CD4-positive, CD25-positive, alpha-beta regulatory T cell (primary cell): ENCODE data around the gene LHPP. TPM values are rescaled to one million over a fixed set of nuclear protein-coding genes. Genes with fewer than 3 reads are reported as not detected.

Experiments used
- ATAC-seq, 2 donors: fragments of 150-1000 bp; cut with Tn5 transposase; one replicate each; pipeline ENCODE4 v1.10.0; 2021; ENCODE audit warnings: low read depth in 2 of 2, moderate number of reproducible peaks in 2 of 2, moderate library complexity in 1 of 2
- DNase-seq, 3 donors: peaks; one replicate each; pipeline versions ENCODE4 v3.0.0 to v3.0.0-alpha.2; 2012 to 2022; ENCODE audit warnings: mixed read lengths in 1 of 3
- H3K27ac ChIP-seq: one replicate; pipeline ENCODE4 v1.7.0; 2013; ENCODE audit warnings: mild to moderate bottlenecking, low read length; ENCODE audit not compliant: insufficient read depth, poor library complexity, severe bottlenecking
- H3K27me3 ChIP-seq: one replicate; pipeline ENCODE4 v1.7.0; 2013; ENCODE audit warnings: low read length; ENCODE audit not compliant: control insufficient read depth, insufficient read depth
- H3K36me3 ChIP-seq: one replicate; pipeline ENCODE4 v1.7.0; 2013; ENCODE audit warnings: mild to moderate bottlenecking, low read length, moderate library complexity; ENCODE audit not compliant: control insufficient read depth, insufficient read depth
- H3K4me1 ChIP-seq: 2 replicates; pipeline ENCODE4 v1.7.0; 2013; ENCODE audit warnings: mild to moderate bottlenecking, low read length; ENCODE audit not compliant: insufficient read depth, control insufficient read depth, poor library complexity, severe bottlenecking
- H3K4me3 ChIP-seq: one replicate; pipeline ENCODE4 v1.7.0; 2013; ENCODE audit warnings: low read depth, mild to moderate bottlenecking, low read length, moderate library complexity
- H3K9me3 ChIP-seq, 2 experiments: 1 replicate in 1 of 2; 2 replicates in 1 of 2; pipeline ENCODE4 v1.7.0; 2013; ENCODE audit warnings: low read length in 2 of 2, mild to moderate bottlenecking in 1 of 2, moderate library complexity in 1 of 2; ENCODE audit not compliant: control insufficient read depth in 2 of 2
- H3K27ac Mint-ChIP-seq, 3 donors: one replicate each; pipeline ENCODE4 v1.8.0; 2020 to 2022; ENCODE audit warnings: mild to moderate bottlenecking in 3 of 3, mixed read lengths in 3 of 3, moderate library complexity in 2 of 3
- H3K27me3 Mint-ChIP-seq: one replicate; pipeline ENCODE4 v1.8.0; 2022; ENCODE audit warnings: mild to moderate bottlenecking, mixed read lengths
- H3K36me3 Mint-ChIP-seq: one replicate; pipeline ENCODE4 v1.8.0; 2020; ENCODE audit warnings: mixed read lengths
- H3K4me1 Mint-ChIP-seq, 4 donors: one replicate each; pipeline ENCODE4 v1.8.0; 2020 to 2022; ENCODE audit warnings: mixed read lengths in 4 of 4, mild to moderate bottlenecking in 1 of 4
- H3K4me3 Mint-ChIP-seq, 4 donors: one replicate each; pipeline ENCODE4 v1.8.0; 2020 to 2022; ENCODE audit warnings: mild to moderate bottlenecking in 4 of 4, mixed read lengths in 4 of 4, moderate library complexity in 3 of 4
- H3K9me3 Mint-ChIP-seq, 7 donors: one replicate each; pipeline ENCODE4 v1.8.0; 2020 to 2022; ENCODE audit warnings: mixed read lengths in 7 of 7, mild to moderate bottlenecking in 3 of 7, moderate library complexity in 2 of 7
- polyA plus RNA-seq, 4 donors: library from polyadenylated mRNA; unstranded; fragments of 300-500 nt; fragmentation: Illumina TruSeq; gene quantifications; one replicate each; pipeline ENCODE4 v1.2.3, GENCODE V29; 2021
- total RNA-seq: library from RNA; stranded (reverse); gene quantifications from one replicate; pipeline ENCODE4 v1.2.3, GENCODE V29; 2022

LHPP gene
- total and polyA plus RNA-seq, 5 donors from 2014 or later, result 20.1 to 29.2 (median 25.0) TPM

DNA sequence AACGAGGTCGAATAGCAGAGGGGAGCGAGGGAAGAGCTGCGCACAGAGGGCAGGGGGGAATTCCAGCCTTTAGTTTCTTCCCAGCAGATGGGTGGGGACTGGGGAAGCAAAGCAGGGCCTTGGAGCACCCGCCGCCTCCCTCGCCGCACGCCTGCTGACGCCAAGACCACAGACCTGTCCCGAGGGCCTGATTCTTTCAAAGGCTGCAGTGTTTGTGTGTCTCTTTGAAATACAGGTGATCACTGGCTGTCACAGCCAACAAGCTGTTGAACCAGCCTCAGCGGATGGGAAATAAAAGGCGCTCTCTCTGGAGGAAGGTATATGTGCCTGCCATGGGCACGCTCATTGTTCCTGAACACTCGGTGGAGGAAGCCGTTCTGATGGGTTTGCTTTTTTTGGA, 163.3 kb downstream of the LHPP start:
- Histone ChIP-seq H3K36me3 (peaks cover 21% of the 10 kb centered on the region), H3K27me3 (no peaks in the 10 kb centered on the region), H3K9me3 (no peaks in the 10 kb centered on the region), H3K27ac (no peak overlapping the region), H3K4me1 (peaks cover 41% of the 10 kb centered on the region), H3K4me3 (no peak overlapping the region)
- Mint-ChIP-seq H3K9me3 (no peaks in the 10 kb centered on the region), H3K36me3 (peaks cover 7% of the 10 kb centered on the region), H3K4me1 (peaks cover 7 to 64% (median 37%) of the 10 kb centered on the region in 4 donors), H3K4me3 (peak overlapping the region in 2 of 4 donors; percentile 52 to 68), H3K27ac (peak overlapping the region; percentile 52 to 83 (median 78)), H3K27me3 (no peaks in the 10 kb centered on the region)
- no peak for DNase-seq
- ATAC-seq, result no peak

GRCh38 chr10:124625831-124626238, 164.2 kb downstream of the LHPP start:
- Mint-ChIP-seq H3K27ac (peak overlapping the region in 1 of 3 donors; percentile 92), H3K9me3 (no peaks in the 10 kb centered on the region), H3K27me3 (no peaks in the 10 kb centered on the region), H3K4me1 (peaks cover 7 to 60% (median 37%) of the 10 kb centered on the region in 4 donors), H3K36me3 (peaks cover 7% of the 10 kb centered on the region), H3K4me3 (peak overlapping the region in 1 of 4 donors; percentile 82)
- H3K36me3 ChIP-seq, result peaks cover 21% of the 10 kb centered on the region
- DNase-seq, result no peak
- no peak for ATAC-seq
- H3K27ac ChIP-seq, result no peak overlapping the region
- no peaks in the 10 kb centered on the region for H3K9me3 ChIP-seq
- peaks cover 31% of the 10 kb centered on the region for H3K4me1 ChIP-seq
- no peaks in the 10 kb centered on the region for H3K27me3 ChIP-seq
- H3K4me3 ChIP-seq, result no peak overlapping the region

DNA sequence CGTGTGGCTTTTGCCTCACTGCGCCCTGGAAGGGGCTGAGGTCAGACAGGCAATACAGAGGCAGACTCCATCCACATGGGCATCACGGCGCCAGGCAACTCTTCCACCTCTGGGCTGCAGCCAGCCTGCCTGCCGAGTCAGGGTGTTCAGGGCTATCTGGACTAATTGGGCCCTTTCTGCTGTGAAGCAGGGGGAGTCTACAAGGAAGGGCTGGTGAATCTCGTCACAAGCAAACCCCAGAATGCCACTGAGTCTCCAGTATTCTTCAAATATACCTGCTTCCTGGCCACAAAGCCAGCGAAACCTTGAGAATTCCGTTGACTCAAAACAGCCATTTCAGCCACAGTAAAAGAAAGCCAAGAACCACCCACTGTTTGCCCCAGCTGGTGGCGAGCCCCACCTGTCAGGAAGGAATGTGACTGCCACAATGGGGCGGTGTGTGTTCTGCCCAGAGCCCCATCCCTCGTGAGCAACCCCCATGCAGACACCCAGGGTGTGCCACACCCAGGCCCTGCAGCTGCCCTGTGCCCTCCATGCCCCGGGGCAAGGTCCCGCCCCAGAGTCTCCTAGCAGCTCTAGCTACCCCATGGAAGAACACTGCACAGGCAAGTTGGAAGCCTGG, 165.2 kb downstream of the LHPP start:
- H3K9me3 ChIP-seq, result no peaks in the 10 kb centered on the region
- H3K4me3 ChIP-seq, result peak overlapping the region; percentile 19
- H3K27ac ChIP-seq, result peak overlapping the region; percentile 67
- Mint-ChIP-seq H3K4me1 (peaks cover 7 to 60% (median 34%) of the 10 kb centered on the region in 4 donors), H3K9me3 (no peaks in the 10 kb centered on the region), H3K27ac (peak overlapping the region; percentile 92 to 94 (median 92)), H3K27me3 (no peaks in the 10 kb centered on the region), H3K4me3 (peak overlapping the region; percentile 69 to 82 (median 78)), H3K36me3 (peaks cover 3% of the 10 kb centered on the region)
- no peaks in the 10 kb centered on the region for H3K27me3 ChIP-seq
- peaks cover 29% of the 10 kb centered on the region for H3K4me1 ChIP-seq
- ATAC-seq (peak; percentile 77 to 78), DNase-seq (peak in 2 of 3 donors; percentile 47 to 83)
- peaks cover 15% of the 10 kb centered on the region for H3K36me3 ChIP-seq

DNA sequence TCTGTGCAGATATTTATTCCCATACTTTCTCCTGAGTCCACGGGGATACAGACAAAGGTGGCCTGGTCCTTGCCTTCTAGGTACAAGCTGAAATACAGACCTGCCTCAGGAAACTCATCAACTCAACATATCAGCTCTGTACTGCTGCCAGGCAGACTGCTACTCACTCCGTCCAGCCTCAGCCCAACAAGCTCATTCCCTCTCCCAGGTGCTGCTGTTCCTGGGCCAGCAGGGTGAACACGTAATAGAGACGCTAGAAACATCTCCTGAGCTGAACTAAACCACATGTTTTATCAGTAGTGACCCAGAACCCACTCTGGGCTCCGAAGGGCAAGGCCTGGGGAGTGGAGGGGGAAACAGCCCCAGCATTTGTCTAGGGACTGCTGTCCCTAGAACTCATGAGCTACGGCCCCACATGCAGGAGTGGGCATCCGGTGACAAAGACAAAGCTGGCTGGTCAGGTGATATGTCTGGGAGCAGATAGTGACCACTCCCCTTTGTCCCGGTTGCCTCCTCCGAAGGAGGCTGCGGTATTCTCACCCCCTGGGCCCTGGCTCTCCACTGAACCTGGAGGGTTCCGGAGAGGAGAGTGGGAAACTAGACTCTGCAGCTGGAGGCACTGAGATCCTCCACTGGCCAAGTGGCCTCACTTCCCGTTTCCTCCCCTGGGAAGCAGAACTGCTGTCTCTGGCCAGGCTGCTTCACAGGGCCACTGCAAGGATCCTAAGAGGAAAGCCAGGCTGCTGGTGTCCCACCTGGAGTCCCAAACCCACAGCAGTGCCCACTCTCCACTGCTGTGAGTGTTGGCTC, 166.4 kb downstream of the LHPP start:
- Mint-ChIP-seq H3K9me3 (no peaks in the 10 kb centered on the region), H3K36me3 (peaks cover 3% of the 10 kb centered on the region), H3K4me3 (peak overlapping the region in 2 of 4 donors; percentile 27 to 82), H3K27me3 (no peaks in the 10 kb centered on the region), H3K27ac (peak overlapping the region; percentile 92 to 93 (median 92)), H3K4me1 (peaks cover 7 to 71% (median 36%) of the 10 kb centered on the region in 4 donors)
- H3K4me1 ChIP-seq, result peaks cover 35% of the 10 kb centered on the region
- no peak for DNase-seq
- ATAC-seq, result no peak
- H3K27me3 ChIP-seq, result no peaks in the 10 kb centered on the region
- no peaks in the 10 kb centered on the region for H3K9me3 ChIP-seq
- peaks cover 9% of the 10 kb centered on the region for H3K36me3 ChIP-seq
- peak overlapping the region; percentile 67 for H3K27ac ChIP-seq
- H3K4me3 ChIP-seq, result no peak overlapping the region

- ATAC-seq (no peak), DNase-seq (no peak)
- H3K9me3 ChIP-seq, result no peaks in the 10 kb centered on the region
- H3K36me3 ChIP-seq, result peaks cover 6% of the 10 kb centered on the region
- H3K27me3 ChIP-seq, result no peaks in the 10 kb centered on the region
- H3K27ac Mint-ChIP-seq, result peak overlapping the region; percentile 43 to 93 (median 92)
- no peaks in the 10 kb centered on the region for H3K27me3 Mint-ChIP-seq
- peaks cover 7 to 76% (median 39%) of the 10 kb centered on the region in 4 donors for H3K4me1 Mint-ChIP-seq
- peaks cover 0 to 3% (median 0%) of the 10 kb centered on the region in 7 donors for H3K9me3 Mint-ChIP-seq
- peak overlapping the region in 1 of 4 donors; percentile 39 for H3K4me3 Mint-ChIP-seq
- H3K27ac ChIP-seq, result no peak overlapping the region
- H3K4me1 ChIP-seq, result peaks cover 35% of the 10 kb centered on the region
- H3K36me3 Mint-ChIP-seq, result peaks cover 7% of the 10 kb centered on the region
- no peak overlapping the region for H3K4me3 ChIP-seq
These were observed 167.0 kb downstream of the LHPP start for GRCh38 chr10:124628676-124629021.

GRCh38 chr10:124629415-124629814, 167.8 kb downstream of the LHPP start:
- peaks cover 10% of the 10 kb centered on the region for H3K36me3 Mint-ChIP-seq
- H3K4me1 Mint-ChIP-seq, result peaks cover 7 to 78% (median 40%) of the 10 kb centered on the region in 4 donors
- no peaks in the 10 kb centered on the region for H3K27me3 Mint-ChIP-seq
- ATAC-seq (no peak), DNase-seq (no peak)
- peaks cover 0 to 3% (median 0%) of the 10 kb centered on the region in 7 donors for H3K9me3 Mint-ChIP-seq
- Histone ChIP-seq H3K4me3 (no peak overlapping the region), H3K4me1 (peaks cover 35% of the 10 kb centered on the region), H3K27ac (peak overlapping the region; percentile 29), H3K27me3 (no peaks in the 10 kb centered on the region), H3K36me3 (peaks cover 6% of the 10 kb centered on the region), H3K9me3 (peaks cover 0 to 2% of the 10 kb centered on the region in 2 experiments)
- peak overlapping the region in 1 of 4 donors; percentile 39 for H3K4me3 Mint-ChIP-seq
- H3K27ac Mint-ChIP-seq, result peak overlapping the region; percentile 12 to 92 (median 83)

DNA sequence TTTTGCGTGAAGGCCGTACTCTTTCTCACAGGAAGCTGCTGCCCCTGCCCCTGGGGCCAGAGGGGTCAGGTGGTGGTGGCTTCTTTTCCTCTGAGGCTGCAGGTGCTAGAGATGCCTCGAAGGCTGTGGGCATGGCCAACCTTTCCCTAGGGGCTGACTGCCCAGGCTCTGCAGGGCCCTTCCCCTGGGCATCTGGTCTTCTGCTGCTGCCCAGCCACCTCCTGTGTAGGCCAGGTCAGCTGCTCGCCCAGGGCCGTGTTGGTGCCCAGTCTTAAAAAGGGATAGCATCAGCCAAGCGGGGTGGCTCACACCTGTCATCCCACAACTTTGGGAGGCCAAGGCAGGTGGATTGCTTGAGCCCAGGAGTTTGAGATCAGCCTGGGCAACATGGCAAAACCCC, 168.2 kb downstream of the LHPP start:
- DNase-seq (no peak), ATAC-seq (no peak)
- Histone ChIP-seq H3K27me3 (no peaks in the 10 kb centered on the region), H3K27ac (peak overlapping the region; percentile 29), H3K4me3 (no peak overlapping the region), H3K9me3 (peaks cover 0 to 5% of the 10 kb centered on the region in 2 experiments), H3K36me3 (peaks cover 6% of the 10 kb centered on the region), H3K4me1 (peaks cover 35% of the 10 kb centered on the region)
- Mint-ChIP-seq H3K36me3 (peaks cover 14% of the 10 kb centered on the region), H3K4me1 (peaks cover 7 to 79% (median 42%) of the 10 kb centered on the region in 4 donors), H3K27me3 (no peaks in the 10 kb centered on the region), H3K9me3 (peaks cover 0 to 5% (median 0%) of the 10 kb centered on the region in 7 donors), H3K27ac (peak overlapping the region; percentile 12 to 92 (median 83)), H3K4me3 (no peak overlapping the region)
